Heart left ventricle (tissue), 13 donors: ENCODE measurements around the gene C11orf97.

ENCODE experiments used
- CTCF ChIP-seq, 12 donors: fragments of 200-600 bp; sonication (generic) in 4 of 12; IDR thresholded peaks; one replicate each; pipeline versions ENCODE4 v1.5.0 to v1.8.0; 2018 to 2022; ENCODE audit warnings: antibody characterized with exemption in 12 of 12, mild to moderate bottlenecking in 5 of 12
- POLR2A ChIP-seq, 2 donors: fragments of 450-650 bp; IDR thresholded peaks; one replicate each; pipeline ENCODE4 v1.6.1; 2017; ENCODE audit warnings: antibody characterized with exemption in 2 of 2, mild to moderate bottlenecking in 2 of 2, moderate library complexity in 2 of 2
- donor health status: ischemic (EF 13 %, LVEDD 7.1; RV severe dilation, severe dysfunction).
- donor health status: DM: no; HTN: yes; CAD: no.
- donor health status: DM: no; HTN: no; CAD: no.
- donor health status: ischemic (EF 25% LVEDD 6.9; RV normal size, moderate dysfunction).
- donor health status: ischemic (EF 25% LVEDD 5.7; RV mildly dilated, moderate dysfunction).
- donor health status: ischemic (EF 35%, LVEDD 5.7; RV mildly dilated, moderate dysfunction).
- donor health status: nonischemic (EF 11% LVEDD 7.7; RV severe dilation, severe dysfunction).
- donor health status: DM: yes; HTN: yes; CAD: no.
- donor health status: PGD.
- donor health status: ischemic (EF 29% LVEDD 5.4; RV normal size, mild dysfunction).
- donor health status: nonischemic (EF 23%, LVEDD 6.1; RV moderate dilation, normal function).

GRCh38 chr11:94532211-94532610 lies 19.9 kb downstream of the C11orf97 start:
- TF ChIP-seq CTCF (IDR thresholded peaks at IDR 0.05) (no peak), POLR2A (IDR thresholded peaks at IDR 0.05) (no peak)
